IMR-90 (cell line): ENCODE results near the gene RFX4. TPM values are rescaled to one million over a fixed set of nuclear protein-coding genes. Genes with fewer than 3 reads are reported as not detected.

Experiments used
- ATAC-seq: fragments of 200-7000 bp; cut with Tn5 transposase; 2 replicates; pipeline ENCODE4 v1.9.1; 2020; ENCODE audit warnings: low read depth, mild to moderate bottlenecking, moderate library complexity
- BruUV-seq: library from RNA; stranded (reverse); fragments of 400-500 nt; replicated peaks from 2 replicates; lab custom pipeline; 2021; lab: Mats Ljungman, UMichigan
- CTCF ChIA-PET: fragments of 300-600 bp; formaldehyde crosslinking; extraction: SDS; loops from one replicate; lab custom pipeline; 2021; ENCODE audit warnings: antibody characterized with exemption; lab: Yijun Ruan, JAX
- POLR2A ChIA-PET: fragments of 300-600 bp; sonication (Branson Sonifier 250); formaldehyde crosslinking; loops from one replicate; lab custom pipeline; 2022; ENCODE audit warnings: antibody characterized with exemption; ENCODE audit not compliant: unreplicated experiment; lab: Charles Lee
- DNase-seq: peaks from one replicate; pipeline ENCODE4 v3.0.0; 2013
- H2AFZ ChIP-seq: replicated peaks from 2 replicates; pipeline ENCODE3; 2013; ENCODE audit warnings: low read length, mild to moderate bottlenecking; ENCODE audit not compliant: poor library complexity
- H2AK5ac ChIP-seq: 2 replicates; pipeline ENCODE4 v1.6.1; 2013; ENCODE audit warnings: low read depth, low read length, inconsistent platforms
- H2AK9ac ChIP-seq: replicated peaks from 2 replicates; pipeline ENCODE3; 2013; ENCODE audit warnings: mild to moderate bottlenecking, low read depth, low read length, moderate library complexity; ENCODE audit not compliant: poor library complexity
- H2BK120ac ChIP-seq: 2 replicates; pipeline ENCODE4 v1.6.1; 2013; ENCODE audit warnings: low read depth, low read length, inconsistent platforms
- H2BK15ac ChIP-seq: 3 replicates; pipeline ENCODE4 v1.6.1; 2013; ENCODE audit warnings: low read depth, low read length, inconsistent platforms
- H2BK20ac ChIP-seq: 2 replicates; pipeline ENCODE4 v1.6.1; 2013; ENCODE audit warnings: low read depth, mild to moderate bottlenecking, inconsistent platforms, low read length, moderate library complexity
- H2BK5ac ChIP-seq: 2 replicates; pipeline ENCODE4 v1.6.1; 2013; ENCODE audit warnings: mild to moderate bottlenecking, low read depth, low read length, inconsistent platforms; ENCODE audit not compliant: poor library complexity, severe bottlenecking
- H3K14ac ChIP-seq: replicated peaks from 2 replicates; pipeline ENCODE4 v1.6.1; 2013; ENCODE audit warnings: low read depth, low read length, inconsistent platforms
- H3K18ac ChIP-seq: 2 replicates; pipeline ENCODE4 v1.6.1; 2013; ENCODE audit warnings: low read depth, low read length, control low read depth
- H3K23ac ChIP-seq: 2 replicates; pipeline ENCODE4 v1.6.1; 2013; ENCODE audit warnings: low read depth, low read length, inconsistent platforms
- H3K27ac ChIP-seq: 2 replicates; pipeline ENCODE4 v1.5.1; 2013; ENCODE audit warnings: mild to moderate bottlenecking, control low read depth, low read length; ENCODE audit not compliant: insufficient read depth
- H3K27me3 ChIP-seq: 2 replicates; pipeline ENCODE4 v1.6.1; 2013; ENCODE audit warnings: low read length; ENCODE audit not compliant: control insufficient read depth, insufficient read depth
- H3K36me3 ChIP-seq: 2 replicates; pipeline ENCODE4 v1.6.1; 2013; ENCODE audit warnings: low read length, mixed read lengths; ENCODE audit not compliant: control insufficient read depth, insufficient read depth
- H3K4ac ChIP-seq: 2 replicates; pipeline ENCODE4 v1.6.1; 2013; ENCODE audit warnings: low read depth, low read length, inconsistent platforms
- H3K4me1 ChIP-seq: 2 replicates; pipeline ENCODE4 v1.6.1; 2013; ENCODE audit warnings: low read length, mixed read lengths; ENCODE audit not compliant: control insufficient read depth, insufficient read depth
- H3K4me2 ChIP-seq: 2 replicates; pipeline ENCODE4 v1.6.1; 2013; ENCODE audit warnings: low read depth, mild to moderate bottlenecking, control low read depth, low read length, moderate library complexity
- H3K4me3 ChIP-seq: 2 replicates; pipeline ENCODE4 v1.5.1; 2013; ENCODE audit warnings: low read depth, mild to moderate bottlenecking, control low read depth, low read length, moderate library complexity; ENCODE audit not compliant: insufficient read depth
- H3K56ac ChIP-seq: 2 replicates; pipeline ENCODE4 v1.6.1; 2013; ENCODE audit warnings: low read length, inconsistent platforms; ENCODE audit not compliant: insufficient read depth; ENCODE audit errors: extremely low read depth
- H3K79me1 ChIP-seq, 2 experiments: 2 replicates each; pipeline ENCODE4 v1.6.1; 2013; ENCODE audit warnings: low read length in 2 of 2, inconsistent platforms in 1 of 2, low read depth in 1 of 2
- H3K9ac ChIP-seq: 2 replicates; pipeline ENCODE4 v1.6.1; 2013; ENCODE audit warnings: low read depth, low read length, control low read depth
- H3K9me1 ChIP-seq: 2 replicates; pipeline ENCODE4 v1.6.1; 2013; ENCODE audit warnings: low read length, inconsistent platforms; ENCODE audit not compliant: insufficient read depth
- H3K9me3 ChIP-seq: 2 replicates; pipeline ENCODE4 v1.6.1; 2013; ENCODE audit warnings: low read length; ENCODE audit not compliant: control insufficient read depth, insufficient read depth
- H4K20me1 ChIP-seq: 2 replicates; pipeline ENCODE4 v1.6.1; 2013; ENCODE audit warnings: low read length, inconsistent platforms; ENCODE audit not compliant: insufficient read depth
- H4K5ac ChIP-seq: 2 replicates; pipeline ENCODE4 v1.6.1; 2013; ENCODE audit warnings: mild to moderate bottlenecking, low read depth, low read length, control low read depth
- H4K8ac ChIP-seq, 2 experiments: 2 replicates each; pipeline ENCODE4 v1.6.1; 2013; ENCODE audit warnings: low read depth in 2 of 2, low read length in 2 of 2, control low read depth in 1 of 2, inconsistent platforms in 1 of 2
- H4K91ac ChIP-seq: 2 replicates; pipeline ENCODE4 v1.6.1; 2013; ENCODE audit warnings: low read depth, low read length, inconsistent platforms; ENCODE audit not compliant: insufficient read depth
- BHLHE40 ChIP-seq: fragments of 150-350 bp; IDR thresholded peaks from 2 replicates; pipeline ENCODE4 v1.6.1; 2016; ENCODE audit warnings: mild to moderate bottlenecking, low read depth, low read length
- CHD1 ChIP-seq: IDR thresholded peaks from 2 replicates; pipeline ENCODE4 v1.6.1; 2012; ENCODE audit warnings: low read depth, low read length, improper control_type of control experiment
- MAZ ChIP-seq: IDR thresholded peaks from 2 replicates; pipeline ENCODE4 v1.6.1; 2012; ENCODE audit warnings: low read depth, mild to moderate bottlenecking, low read length, improper control_type of control experiment, moderate library complexity, borderline replicate concordance
- MXI1 ChIP-seq: IDR thresholded peaks from 2 replicates; pipeline ENCODE4 v1.6.1; 2012; ENCODE audit warnings: low read depth, mild to moderate bottlenecking, low read length, moderate library complexity, borderline replicate concordance
- NFE2L2 ChIP-seq: fragments of 150-350 bp; IDR thresholded peaks from 2 replicates; pipeline ENCODE4 v1.6.1; 2016; ENCODE audit warnings: low read depth, mild to moderate bottlenecking, low read length
- RFX5 ChIP-seq: IDR thresholded peaks from 2 replicates; pipeline ENCODE4 v1.8.0; 2012; ENCODE audit warnings: low read depth, mild to moderate bottlenecking, low read length, moderate library complexity
- SMC3 ChIP-seq: fragments of 150-350 bp; IDR thresholded peaks from 2 replicates; pipeline ENCODE4 v1.6.1; 2016; ENCODE audit warnings: low read depth, mild to moderate bottlenecking, antibody characterized with exemption, low read length, moderate library complexity
- WGBS, 2 experiments: methylation state at CpG; one replicate each; pipeline versions ENCODE4 v1.1.5 to v1.1.7; 2013; ENCODE audit warnings: missing lambda C conversion rate in 2 of 2; ENCODE audit not compliant: insufficient read length in 1 of 2; ENCODE audit errors: extremely low coverage in 2 of 2; 5-methylcytosine and 5-hydroxymethylcytosine counted together
- dilution Hi-C: fragments of 300-500 bp; cut with HindIII; formaldehyde crosslinking; loops from one replicate; pipeline ENCODE4 v1.14.3; 2018; ENCODE audit warnings: low sequenced_read_pairs; ENCODE audit not compliant: unreplicated experiment
- in situ Hi-C: fragments of 300-500 bp; cut with MboI; formaldehyde crosslinking; loops from 3 replicates; pipeline ENCODE4 v1.14.3; 2019; ENCODE audit warnings: low sequenced_read_pairs, inconsistent platforms, mixed read lengths
- intact Hi-C: fragments of 100-400 bp; cut with micrococcal nuclease; formaldehyde crosslinking; loops from 2 replicates; pipeline ENCODE4 v1.10.0; 2022
- polyA plus RNA-seq, 3 experiments: library from polyadenylated mRNA; depleted of rRNA; stranded (reverse); fragments of >200 nt; gene quantifications; 2 replicates each; pipeline ENCODE4 v1.2.3, GENCODE V29; 2012; ENCODE audit warnings: low replicate concordance in 1 of 3
- total RNA-seq: library from RNA; depleted of rRNA; stranded (reverse); fragments of >200 nt; gene quantifications from 2 replicates; pipeline ENCODE4 v1.2.3, GENCODE V29; 2012
- TF ChIP-seq, protein P1 (sequence below): fragments of 150-350 bp; IDR thresholded peaks from 2 replicates; pipeline ENCODE4 v1.6.1; 2017; ENCODE audit warnings: mild to moderate bottlenecking, antibody characterized with exemption, low read length, low read depth

The RFX4 gene
- total and polyA plus RNA-seq, 2 of the 4 experiments (the other 2 are of a cell fraction) = not detected

DNA sequence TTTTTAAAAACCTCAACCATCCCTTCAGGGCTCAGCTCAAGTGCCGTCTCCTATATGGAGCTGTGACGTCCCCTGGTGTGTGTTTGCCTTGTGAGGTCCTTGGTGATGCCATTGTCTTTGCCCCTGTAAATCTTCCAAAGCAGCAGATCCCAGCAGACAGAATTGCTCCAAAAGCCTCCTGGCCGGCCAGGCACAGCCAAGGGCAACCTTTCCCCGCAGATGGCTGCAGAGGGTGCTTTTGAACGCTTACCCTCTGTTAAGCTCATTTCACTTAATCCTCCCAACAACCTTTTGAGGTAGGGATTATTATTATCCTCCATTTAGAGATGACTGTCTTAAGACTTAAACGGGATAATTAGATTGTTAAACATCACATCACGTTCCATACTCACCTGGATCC, 51.4 kb downstream of the RFX4 start:
- no peaks in the 10 kb centered on the region for H3K9me1 ChIP-seq
- in situ Hi-C loops = no loop called here
- ChIA-PET CTCF (no interaction called here), POLR2A (no interaction called here)
- dilution Hi-C loops = no loop called here
- no peak overlapping the region for H3K23ac ChIP-seq
- no peak overlapping the region for H2BK120ac ChIP-seq
- no peak overlapping the region for H4K5ac ChIP-seq
- no peaks in the 10 kb centered on the region for H3K4me1 ChIP-seq
- no CpG with 5 or more reads among the region's 7 CpGs for WGBS, 2 experiments
- no peak overlapping the region for H2AK9ac ChIP-seq
- DNase-seq = no peak
- intact Hi-C loops = no loop called here
- H2AFZ ChIP-seq = no peak overlapping the region
- H4K91ac ChIP-seq = no peak overlapping the region
- H3K79me1 ChIP-seq = no peaks in the 10 kb centered on the region
- no peak overlapping the region for H3K18ac ChIP-seq
- no peak overlapping the region for H3K56ac ChIP-seq
- no peak overlapping the region for H2AK5ac ChIP-seq
- no peaks in the 10 kb centered on the region for H4K20me1 ChIP-seq
- no peak overlapping the region for H3K4me3 ChIP-seq
- no peak overlapping the region for H3K27ac ChIP-seq
- BruUV-seq = no TSS peak
- no peak overlapping the region for H2BK15ac ChIP-seq
- H2BK20ac ChIP-seq = no peak overlapping the region
- 0 out of 2 replicates have a peak, but pooled peaks cover 2% of the 10 kb centered on the region for H3K27me3 ChIP-seq
- no peak overlapping the region for H4K8ac ChIP-seq
- H3K4ac ChIP-seq = no peak overlapping the region
- H3K9me3 ChIP-seq = no peaks in the 10 kb centered on the region
- TF ChIP-seq MAZ (no peak), CHD1 (no peak), NFE2L2 (no peak), SMC3 (no peak), BHLHE40 (no peak), RFX5 (no peak), MXI1 (no peak)
- TF ChIP-seq, protein P1, sequence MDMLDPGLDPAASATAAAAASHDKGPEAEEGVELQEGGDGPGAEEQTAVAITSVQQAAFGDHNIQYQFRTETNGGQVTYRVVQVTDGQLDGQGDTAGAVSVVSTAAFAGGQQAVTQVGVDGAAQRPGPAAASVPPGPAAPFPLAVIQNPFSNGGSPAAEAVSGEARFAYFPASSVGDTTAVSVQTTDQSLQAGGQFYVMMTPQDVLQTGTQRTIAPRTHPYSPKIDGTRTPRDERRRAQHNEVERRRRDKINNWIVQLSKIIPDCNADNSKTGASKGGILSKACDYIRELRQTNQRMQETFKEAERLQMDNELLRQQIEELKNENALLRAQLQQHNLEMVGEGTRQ = no peak
- H3K14ac ChIP-seq = no peak overlapping the region
- no peaks in the 10 kb centered on the region for H3K36me3 ChIP-seq
- H3K4me2 ChIP-seq = no peak overlapping the region
- H3K9ac ChIP-seq = no peak overlapping the region
- no peak for ATAC-seq
- no peak overlapping the region for H2BK5ac ChIP-seq
